PC-3 (cell line): ENCODE results near the gene MAGI2. TPM values are rescaled to one million over a fixed set of nuclear protein-coding genes. Genes with fewer than 3 reads are reported as not detected.

Experiments
- ATAC-seq: fragments of 200-7000 bp; cut with Tn5 transposase; 2 replicates; pipeline ENCODE4 v1.9.1; 2020; ENCODE audit warnings: mild to moderate bottlenecking, moderate library complexity
- BruUV-seq: library from RNA; stranded (reverse); fragments of 400-500 nt; replicated peaks from 2 replicates; lab custom pipeline; 2021; lab: Mats Ljungman, UMichigan
- CTCF ChIA-PET: fragments of 300-600 bp; sonication (Branson Sonifier 250); formaldehyde crosslinking; loops from one replicate; lab custom pipeline; 2022; ENCODE audit warnings: antibody characterized with exemption; lab: Charles Lee
- POLR2A ChIA-PET: fragments of 300-600 bp; sonication (Branson Sonifier 250); formaldehyde crosslinking; loops from one replicate; lab custom pipeline; 2022; ENCODE audit warnings: antibody characterized with exemption; ENCODE audit not compliant: unreplicated experiment; lab: Charles Lee
- DNase-seq: peaks from one replicate; pipeline ENCODE4 v3.0.0-alpha.2; 2015
- H2AFZ ChIP-seq: fragments of 300-600 bp; sonication (generic); 2 replicates; pipeline ENCODE4 v1.6.0; 2016; ENCODE audit warnings: antibody characterized with exemption, low read length
- H3F3A ChIP-seq: fragments of 300-600 bp; sonication (generic); one replicate; pipeline ENCODE4 v1.6.0; 2017; ENCODE audit warnings: antibody characterized with exemption, low read length, control low read depth, mild to moderate bottlenecking; ENCODE audit not compliant: unreplicated experiment
- H3K27ac ChIP-seq: fragments of 300-600 bp; sonication (generic); 2 replicates; pipeline ENCODE4 v1.5.1; 2016; ENCODE audit warnings: mild to moderate bottlenecking, low read length
- H3K27me3 ChIP-seq: fragments of 300-600 bp; sonication (generic); 2 replicates; pipeline ENCODE4 v1.6.1; 2016; ENCODE audit warnings: low read length, mixed read lengths
- H3K36me3 ChIP-seq: fragments of 300-600 bp; sonication (generic); 2 replicates; pipeline ENCODE4 v1.6.1; 2016; ENCODE audit warnings: low read depth, mixed run types, low read length, mixed read lengths
- H3K4me1 ChIP-seq: fragments of 300-600 bp; sonication (generic); 2 replicates; pipeline ENCODE4 v1.5.1; 2016; ENCODE audit warnings: low read length; ENCODE audit not compliant: insufficient read depth
- H3K4me2 ChIP-seq: fragments of 300-600 bp; sonication (generic); 2 replicates; pipeline ENCODE4 v1.6.0; 2016; ENCODE audit warnings: low read length
- H3K4me3 ChIP-seq: fragments of 300-600 bp; sonication (generic); 2 replicates; pipeline ENCODE4 v1.5.1; 2016; ENCODE audit warnings: mild to moderate bottlenecking, low read length, mixed read lengths
- H3K79me2 ChIP-seq: fragments of 300-600 bp; sonication (generic); 2 replicates; pipeline ENCODE4 v1.6.1; 2017; ENCODE audit warnings: low read length, mixed read lengths
- H3K9ac ChIP-seq: fragments of 300-600 bp; sonication (generic); 2 replicates; pipeline ENCODE4 v1.6.0; 2016; ENCODE audit warnings: mild to moderate bottlenecking, low read length
- H3K9me2 ChIP-seq: fragments of 300-600 bp; sonication (generic); replicated peaks from 2 replicates; pipeline ENCODE4 v1.6.1; 2016; ENCODE audit warnings: mixed run types, low read length, mixed read lengths
- H3K9me3 ChIP-seq: fragments of 300-600 bp; sonication (generic); 2 replicates; pipeline ENCODE4 v1.6.1; 2016; ENCODE audit warnings: low read length, mixed read lengths
- H4K20me1 ChIP-seq: fragments of 300-600 bp; sonication (generic); 2 replicates; pipeline ENCODE4 v1.6.1; 2016; ENCODE audit warnings: low read length, mixed read lengths
- EZH2 ChIP-seq: fragments of 300-600 bp; sonication (generic); IDR thresholded peaks from one replicate; pipeline ENCODE4 v1.6.1; 2017; ENCODE audit warnings: antibody characterized with exemption, mild to moderate bottlenecking, low read length; ENCODE audit not compliant: unreplicated experiment
- EZH2phosphoT487 ChIP-seq: fragments of 300-600 bp; sonication (generic); IDR thresholded peaks from 2 replicates; pipeline ENCODE4 v1.6.1; 2018; ENCODE audit warnings: mild to moderate bottlenecking, antibody characterized with exemption, low read length, borderline replicate concordance
- intact Hi-C: fragments of 100-400 bp; cut with micrococcal nuclease; formaldehyde crosslinking; loops from 2 replicates; pipeline ENCODE4 v1.9.0; 2023
- total RNA-seq: library from RNA; depleted of rRNA; stranded (reverse); fragments of >200 nt; gene quantifications from 2 replicates; pipeline ENCODE4 v1.2.3, GENCODE V29; 2014
- TF ChIP-seq, protein P1 (sequence below): fragments of 300-600 bp; sonication (generic); conservative IDR thresholded peaks from 2 replicates; pipeline ENCODE4 v1.5.1; 2017; ENCODE audit warnings: antibody characterized with exemption, low read depth, mild to moderate bottlenecking, low read length

Gene MAGI2
- total RNA-seq, 1 experiment from 2014 or later, result not detected

DNA sequence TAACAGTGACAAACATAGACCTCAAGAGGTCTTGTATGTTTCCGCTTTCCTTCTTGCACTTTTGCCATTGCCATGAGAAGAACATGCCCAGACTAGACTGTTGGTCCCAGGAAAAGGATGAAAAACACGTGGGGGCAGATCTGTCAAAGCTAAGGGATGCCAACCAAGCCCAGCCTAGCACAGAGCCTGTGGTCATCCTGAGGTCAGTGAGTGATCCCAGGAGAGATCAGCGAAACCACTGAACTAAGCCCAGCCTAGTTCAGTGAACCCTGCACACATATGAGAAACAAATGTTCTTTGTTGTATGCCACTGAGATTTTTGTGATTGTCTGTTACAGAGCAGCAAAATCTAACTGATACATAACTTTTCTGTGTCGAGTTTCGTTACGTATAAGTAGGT is 718.8 kb downstream of the MAGI2 start:
- Histone ChIP-seq H3K27ac (no peak overlapping the region), H3K27me3 (peaks cover 8% of the 10 kb centered on the region; the same call in 1 of the 2 replicates), H3F3A (no peaks in the 10 kb centered on the region), H2AFZ (no peak overlapping the region), H4K20me1 (no peaks in the 10 kb centered on the region), H3K4me1 (no peaks in the 10 kb centered on the region), H3K4me2 (no peak overlapping the region), H3K9me2 (no peaks in the 10 kb centered on the region), H3K9ac (no peak overlapping the region), H3K9me3 (no peaks in the 10 kb centered on the region), H3K4me3 (no peak overlapping the region), H3K79me2 (no peaks in the 10 kb centered on the region), H3K36me3 (no peaks in the 10 kb centered on the region)
- ChIA-PET POLR2A (no interaction called here), CTCF (no interaction called here)
- TF ChIP-seq EZH2 (no peak), EZH2phosphoT487 (no peak)
- TF ChIP-seq, protein P1, sequence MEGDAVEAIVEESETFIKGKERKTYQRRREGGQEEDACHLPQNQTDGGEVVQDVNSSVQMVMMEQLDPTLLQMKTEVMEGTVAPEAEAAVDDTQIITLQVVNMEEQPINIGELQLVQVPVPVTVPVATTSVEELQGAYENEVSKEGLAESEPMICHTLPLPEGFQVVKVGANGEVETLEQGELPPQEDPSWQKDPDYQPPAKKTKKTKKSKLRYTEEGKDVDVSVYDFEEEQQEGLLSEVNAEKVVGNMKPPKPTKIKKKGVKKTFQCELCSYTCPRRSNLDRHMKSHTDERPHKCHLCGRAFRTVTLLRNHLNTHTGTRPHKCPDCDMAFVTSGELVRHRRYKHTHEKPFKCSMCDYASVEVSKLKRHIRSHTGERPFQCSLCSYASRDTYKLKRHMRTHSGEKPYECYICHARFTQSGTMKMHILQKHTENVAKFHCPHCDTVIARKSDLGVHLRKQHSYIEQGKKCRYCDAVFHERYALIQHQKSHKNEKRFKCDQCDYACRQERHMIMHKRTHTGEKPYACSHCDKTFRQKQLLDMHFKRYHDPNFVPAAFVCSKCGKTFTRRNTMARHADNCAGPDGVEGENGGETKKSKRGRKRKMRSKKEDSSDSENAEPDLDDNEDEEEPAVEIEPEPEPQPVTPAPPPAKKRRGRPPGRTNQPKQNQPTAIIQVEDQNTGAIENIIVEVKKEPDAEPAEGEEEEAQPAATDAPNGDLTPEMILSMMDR, result no peak
- DNase-seq (no peak), ATAC-seq (no peak)
- intact Hi-C loops, result loop anchor here (5.0 kb wide), 1 partner anchor 323 kb away; no protein-coding TSS in a partner anchor
- no TSS peak for BruUV-seq

GRCh38 chr7:78720066-78720465 is 733.4 kb downstream of the MAGI2 start:
- H3K79me2 ChIP-seq, result no peaks in the 10 kb centered on the region
- H3K9me3 ChIP-seq, result no peaks in the 10 kb centered on the region
- no peaks in the 10 kb centered on the region for H3F3A ChIP-seq
- H3K4me3 ChIP-seq, result no peak overlapping the region
- H3K27ac ChIP-seq, result no peak overlapping the region
- intact Hi-C loops, result no loop called here
- no peak for ATAC-seq
- DNase-seq, result no peak
- H2AFZ ChIP-seq, result no peak overlapping the region
- ChIA-PET POLR2A (no interaction called here), CTCF (no interaction called here)
- no peaks in the 10 kb centered on the region for H3K9me2 ChIP-seq
- TF ChIP-seq EZH2 (no peak), EZH2phosphoT487 (no peak)
- TF ChIP-seq, protein P1, result no peak
- no peak overlapping the region for H3K9ac ChIP-seq
- H3K36me3 ChIP-seq, result no peaks in the 10 kb centered on the region
- no TSS peak for BruUV-seq
- no peaks in the 10 kb centered on the region for H3K4me1 ChIP-seq
- no peaks in the 10 kb centered on the region for H4K20me1 ChIP-seq
- no peak overlapping the region for H3K4me2 ChIP-seq
- no peaks in the 10 kb centered on the region for H3K27me3 ChIP-seq

DNA sequence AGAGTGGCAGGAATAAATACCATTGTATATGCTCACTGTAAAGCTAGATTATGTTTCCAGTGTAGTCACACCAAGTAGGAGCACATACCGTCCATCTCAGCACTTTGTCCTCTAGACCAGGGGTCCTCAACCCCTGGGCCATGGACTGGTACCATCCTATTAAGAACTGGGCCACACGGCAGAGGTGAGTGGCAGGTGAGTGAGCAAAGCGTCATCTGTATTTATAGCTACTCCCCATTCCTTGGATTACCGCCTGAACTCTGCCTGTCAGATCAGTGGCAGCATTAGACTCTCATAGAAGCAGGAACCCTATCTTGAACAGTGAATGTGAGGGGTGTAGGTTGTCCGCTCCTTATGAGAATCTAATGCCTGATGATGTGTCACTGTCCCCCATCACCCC is 735.3 kb downstream of the MAGI2 start:
- TF ChIP-seq EZH2phosphoT487 (no peak), EZH2 (no peak)
- TF ChIP-seq, protein P1, result no peak
- H3K27ac ChIP-seq, result no peak overlapping the region
- H3K4me3 ChIP-seq, result no peak overlapping the region
- POLR2A ChIA-PET, result no interaction called here
- no peaks in the 10 kb centered on the region for H4K20me1 ChIP-seq
- no peaks in the 10 kb centered on the region for H3K9me2 ChIP-seq
- BruUV-seq, result no TSS peak
- H3K4me2 ChIP-seq, result no peak overlapping the region
- CTCF ChIA-PET, result no interaction called here
- H2AFZ ChIP-seq, result no peak overlapping the region
- no peaks in the 10 kb centered on the region for H3K9me3 ChIP-seq
- H3K36me3 ChIP-seq, result no peaks in the 10 kb centered on the region
- H3K27me3 ChIP-seq, result no peaks in the 10 kb centered on the region
- no peaks in the 10 kb centered on the region for H3F3A ChIP-seq
- H3K9ac ChIP-seq, result no peak overlapping the region
- H3K79me2 ChIP-seq, result no peaks in the 10 kb centered on the region
- no peak for ATAC-seq
- no peaks in the 10 kb centered on the region for H3K4me1 ChIP-seq
- intact Hi-C loops, result no loop called here
- no peak for DNase-seq
